ENCODE results near the gene RNASEH1. TPM values are rescaled to one million over a fixed set of nuclear protein-coding genes. Genes with fewer than 3 reads are reported as not detected.
A peak's percentile ranks its signal among the peaks of the same experiment; 100 is the strongest.

RNASEH1 gene
- total and polyA plus RNA-seq, 2 of the 4 experiments (the other 2 are of a cell fraction): 23.5 to 23.7 TPM

- TF ChIP-seq NFE2L2 (IDR thresholded peaks at IDR 0.05; ENCODE audit: low read depth, low read length) (peak; percentile 73; the same call in 1 of the 2 replicates), CEBPB (IDR thresholded peaks at IDR 0.05; ENCODE audit: low read depth, low read length) (0 out of 2 replicates have a peak, but pooled peaks have one; percentile 5), RAD21 (IDR thresholded peaks at IDR 0.05; ENCODE audit: low read length) (no peak), MAFK (IDR thresholded peaks at IDR 0.05; ENCODE audit: low read depth, low read length) (peak; percentile 31; the same call in 1 of the 2 replicates), FOS (IDR thresholded peaks at IDR 0.05; ENCODE audit: low read depth, low read length) (no peak), RFX5 (IDR thresholded peaks at IDR 0.05; ENCODE audit: low read depth, low read length) (no peak), MXI1 (IDR thresholded peaks at IDR 0.05; ENCODE audit: borderline replicate concordance, low read depth, low read length) (no peak), RCOR1 (IDR thresholded peaks at IDR 0.05; ENCODE audit: insufficient replicate concordance, low read length) (no peak)
- H3K79me1 ChIP-seq (ENCODE audit: low read depth in 1 of 2, low read length in 2 of 2): peaks cover 12 to 19% of the 10 kb centered on the region in 2 experiments; a peak in 3 of 4 replicates
- no peaks in the 10 kb centered on the region for H3K9me3 ChIP-seq (ENCODE audit: control insufficient read depth, insufficient read depth, low read length)
- H3K23ac ChIP-seq (ENCODE audit: low read depth, low read length): peak overlapping the region; percentile 57; the same call in 1 of the 2 replicates
- H3K4me1 ChIP-seq (ENCODE audit: control insufficient read depth, insufficient read depth, low read length): peaks cover 15% of the 10 kb centered on the region
- DNase-seq (peak; percentile 49), ATAC-seq (ENCODE audit: low read depth) (0 out of 2 replicates have a peak, but pooled peaks have one; percentile 3)
- peak overlapping the region; percentile 35; the same call in 1 of the 2 replicates for H4K91ac ChIP-seq (ENCODE audit: insufficient read depth, low read depth, low read length)
- ChIA-PET POLR2A (ENCODE audit: unreplicated experiment) (interaction anchor here (0.6 kb wide), 1 partner anchor 27 kb away, joined by 7 read pairs; no protein-coding TSS in a partner anchor), CTCF (interaction anchor here (1.0 kb wide), 1 partner anchor 10 kb away, joined by 3 read pairs; no protein-coding TSS in a partner anchor)
- peak overlapping the region; percentile 66 to 91; a peak in 3 of 4 replicates for H4K8ac ChIP-seq (ENCODE audit: low read depth in 2 of 2, low read length in 2 of 2)
- 0 out of 2 replicates have a peak overlapping the region, but pooled peaks have one; percentile 35 for H3K9ac ChIP-seq (ENCODE audit: low read depth, low read length)
- 0 out of 2 replicates have a peak overlapping the region, but pooled peaks have one; percentile 42 for H2AK5ac ChIP-seq (ENCODE audit: low read depth, low read length)
- BruUV-seq (replicated peaks): no TSS peak
- peak overlapping the region; percentile 27; the same call in 1 of the 2 replicates for H3K14ac ChIP-seq (replicated peaks; ENCODE audit: low read depth, low read length)
- H3K9me1 ChIP-seq (ENCODE audit: insufficient read depth, low read length): peaks cover 24% of the 10 kb centered on the region
- peak overlapping the region; percentile 41; the same call in 1 of the 2 replicates for H3K56ac ChIP-seq (ENCODE audit: extremely low read depth, insufficient read depth, low read length)
- peak overlapping the region; percentile 88; the same call in 1 of the 2 replicates for H3K27ac ChIP-seq (ENCODE audit: insufficient read depth, low read length)
- intact Hi-C loops (cut with micrococcal nuclease): loop anchor here (1.0 to 2.0 kb wide), 2 partner anchors 24 to 127 kb away; no protein-coding TSS in a partner anchor
- peak overlapping the region; percentile 77 for H2BK120ac ChIP-seq (ENCODE audit: low read depth, low read length)
- in situ Hi-C loops (cut with MboI; ENCODE audit: low sequenced_read_pairs): no loop called here
- H2BK5ac ChIP-seq (ENCODE audit: low read depth, low read length, poor library complexity, severe bottlenecking): peak overlapping the region; percentile 37
- H4K20me1 ChIP-seq (ENCODE audit: insufficient read depth, low read length): no peaks in the 10 kb centered on the region
- H2BK15ac ChIP-seq (ENCODE audit: low read depth, low read length): peak overlapping the region; percentile 98; the same call in 2 of the 3 replicates
- H3K4me3 ChIP-seq (ENCODE audit: insufficient read depth, low read depth, low read length): no peak overlapping the region
- no peak overlapping the region for H2AK9ac ChIP-seq (replicated peaks; ENCODE audit: low read depth, low read length, poor library complexity)
- peak overlapping the region; percentile 11 for H2BK20ac ChIP-seq (ENCODE audit: low read depth, low read length)
- no CpG with 5 or more reads among the region's 4 CpGs for WGBS, 2 experiments (ENCODE audit: extremely low coverage in 2 of 2, insufficient read length in 1 of 2)
- no peak overlapping the region for H3K18ac ChIP-seq (ENCODE audit: low read depth, low read length)
- peak overlapping the region; percentile 85 for H3K4me2 ChIP-seq (ENCODE audit: low read depth, low read length)
- no peak overlapping the region for H4K5ac ChIP-seq (ENCODE audit: low read depth, low read length)
- H2AFZ ChIP-seq (replicated peaks; ENCODE audit: low read length, poor library complexity): peak overlapping the region; percentile 68
- no peaks in the 10 kb centered on the region for H3K36me3 ChIP-seq (ENCODE audit: control insufficient read depth, insufficient read depth, low read length)
- no peaks in the 10 kb centered on the region for H3K27me3 ChIP-seq (ENCODE audit: control insufficient read depth, insufficient read depth, low read length)
- peak overlapping the region; percentile 29 for H3K4ac ChIP-seq (ENCODE audit: low read depth, low read length)
- dilution Hi-C loops (cut with HindIII; ENCODE audit: low sequenced_read_pairs, unreplicated experiment): no loop called here
Observed at GRCh38 chr2:3523551-3524041, 34.5 kb downstream of the RNASEH1 start.
